Spleen (tissue), 11 donors: Measurements from ENCODE around the gene CACNA1C. TPM values are rescaled to one million over a fixed set of nuclear protein-coding genes. Genes with fewer than 3 reads are reported as not detected.

ENCODE experiments used
- DNase-seq: peaks from one replicate; pipeline ENCODE4 v3.0.0-alpha.2; 2020
- H3K27ac ChIP-seq, 8 donors: fragments of 200-600 bp; sonication (generic) in 7 of 8; 1 replicate in 4 of 8; 2 replicates in 4 of 8; pipeline versions ENCODE4 v1.5.0 to v1.8.0; 2016 to 2021; ENCODE audit warnings: inconsistent platforms in 4 of 8, mild to moderate bottlenecking in 4 of 8, moderate library complexity in 1 of 8
- H3K27me3 ChIP-seq, 7 donors: fragments of 200-600 bp; sonication (generic) in 6 of 7; replicated peaks in 1 of 7; 1 replicate in 4 of 7; 2 replicates in 3 of 7; pipeline versions ENCODE4 v1.5.0 to v1.8.0; 2016 to 2021; ENCODE audit warnings: inconsistent platforms in 3 of 7, mild to moderate bottlenecking in 1 of 7
- H3K36me3 ChIP-seq, 6 donors: fragments of 200-600 bp; sonication (generic) in 5 of 6; 1 replicate in 4 of 6; 2 replicates in 2 of 6; pipeline versions ENCODE4 v1.5.0 to v1.8.0; 2016 to 2021; ENCODE audit warnings: inconsistent platforms in 2 of 6
- H3K4me1 ChIP-seq, 6 donors: fragments of 200-600 bp; sonication (generic) in 5 of 6; 1 replicate in 3 of 6; 2 replicates in 3 of 6; pipeline versions ENCODE4 v1.5.0 to v1.8.0; 2016 to 2021; ENCODE audit warnings: inconsistent platforms in 3 of 6
- H3K4me3 ChIP-seq, 8 donors: fragments of 200-600 bp; sonication (generic) in 7 of 8; 1 replicate in 4 of 8; 2 replicates in 4 of 8; pipeline versions ENCODE4 v1.5.0 to v1.8.0; 2016 to 2021; ENCODE audit warnings: inconsistent platforms in 4 of 8, mild to moderate bottlenecking in 4 of 8, moderate library complexity in 2 of 8
- H3K9me3 ChIP-seq, 8 donors: fragments of 200-600 bp; sonication (generic) in 7 of 8; 1 replicate in 4 of 8; 2 replicates in 4 of 8; pipeline versions ENCODE4 v1.5.0 to v1.8.0; 2016 to 2021; ENCODE audit warnings: inconsistent platforms in 4 of 8
- POLR2A ChIP-seq, 3 donors: fragments of 450-650 bp; IDR thresholded peaks; one replicate each; pipeline ENCODE4 v1.5.1; 2017; ENCODE audit warnings: antibody characterized with exemption in 3 of 3, mild to moderate bottlenecking in 1 of 3
- POLR2AphosphoS5 ChIP-seq, 3 donors: sonication (generic); formaldehyde crosslinking; IDR thresholded peaks; one replicate each; pipeline ENCODE4 v1.5.1; 2017; ENCODE audit warnings: antibody characterized with exemption in 3 of 3
- WGBS, 5 donors: extraction: QIAGEN DNeasy Blood & Tissue Kit in 3 of 5; methylation state at CpG; one replicate each; pipeline versions ENCODE4 v1.1.5 to v1.1.7; 2013 to 2018; 5-methylcytosine and 5-hydroxymethylcytosine counted together
- intact Hi-C: fragments of 100-400 bp; cut with DNase I; formaldehyde crosslinking; loops from one replicate; pipeline ENCODE4 v1.15.0; 2023; ENCODE audit warnings: low total_unique reads
- polyA plus RNA-seq, 3 donors: library from polyadenylated mRNA; stranded (reverse); fragments of 200-250 nt; gene quantifications; one replicate each; pipeline ENCODE4 v1.2.1, GENCODE V29; 2013
- total RNA-seq, 7 donors: library from RNA; depleted of rRNA in 3 of 7; stranded (reverse); fragments of >200 nt in 3 of 7; fragmentation: NEBNext Ultra II Directional in 4 of 7; extraction: Animal tissue kit (Norgen Biotek cat#: 25700) in 4 of 7; gene quantifications; one replicate each; pipeline versions ENCODE4 v1.1.0 to v1.2.1, GENCODE V29; 2016 to 2021
- TF ChIP-seq, protein P1 (sequence below), 11 experiments: fragments of 200-600 bp in 7 of 11; fragments of 450-650 bp in 4 of 11; sonication (generic) in 4 of 11; IDR thresholded peaks in 8 of 11; conservative IDR thresholded peaks in 3 of 11; 1 replicate in 7 of 11; 2 replicates in 4 of 11; pipeline versions ENCODE4 v1.4.0 to v1.8.0; 2016 to 2021; ENCODE audit warnings: antibody characterized with exemption in 11 of 11, inconsistent platforms in 4 of 11, mild to moderate bottlenecking in 1 of 11
- donor health status: healthy with polysubstance abuse.
- donor health status: DM: no; HTN: no; CAD: no; lungs with moderate emphysema.
- donor health status: DM: no; HTN: no; CAD: no.
- donor health status: Bipolar disorder and iron deficiency.
- donor health status: healthy.
- donor health status: DM: no; HTN: no; CAD: no.
- donor health status: DM: yes; HTN: yes; CAD: no.

CACNA1C gene
- total and polyA plus RNA-seq, 10 donors, result 0.67 to 27.6 (median 18.4) TPM

DNA sequence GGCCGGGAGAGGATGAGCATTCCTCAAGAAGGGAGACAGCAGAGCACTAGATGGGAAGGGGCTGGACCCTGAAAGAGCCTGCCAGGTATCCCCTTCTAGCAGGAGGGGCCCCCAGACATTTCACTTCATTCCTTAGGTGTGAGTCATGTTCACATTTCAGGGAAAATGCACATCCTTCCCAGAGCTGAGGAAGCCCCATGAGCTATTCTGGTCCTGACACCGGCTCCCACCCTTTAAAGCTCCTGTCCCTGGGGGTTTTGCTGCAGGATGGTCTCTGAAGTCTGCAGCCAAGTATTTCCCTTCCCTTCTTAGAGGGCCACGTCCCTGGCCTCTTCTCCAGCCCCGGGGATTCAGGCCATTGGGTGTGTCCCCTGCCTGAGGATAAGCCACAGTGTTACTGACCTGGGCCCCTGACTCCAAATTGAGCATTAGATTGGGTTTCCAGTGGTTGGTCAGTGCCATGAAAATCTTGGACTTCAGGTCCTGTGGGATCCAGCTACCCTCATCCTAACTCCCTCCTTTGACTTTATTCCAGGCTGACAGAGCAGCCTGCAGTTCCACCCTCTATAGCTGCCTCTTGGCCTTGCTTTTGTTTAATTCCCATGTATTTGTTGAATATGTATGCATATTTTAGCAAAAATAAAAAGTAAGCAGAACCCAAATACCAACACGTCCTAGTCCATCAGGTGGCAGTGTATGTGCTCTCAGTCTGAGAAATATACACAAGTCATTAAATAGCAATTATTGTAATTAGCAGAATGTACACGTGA lies 267.1 kb downstream of the CACNA1C start:
- Histone ChIP-seq H3K4me3 (no peak overlapping the region), H3K27me3 (peaks cover 0 to 24% (median 0%) of the 10 kb centered on the region in 7 donors), H3K9me3 (no peaks in the 10 kb centered on the region), H3K27ac (no peak overlapping the region), H3K4me1 (peaks cover 0 to 17% (median 3%) of the 10 kb centered on the region in 6 donors), H3K36me3 (no peaks in the 10 kb centered on the region)
- no peak for TF ChIP-seq POLR2AphosphoS5 (IDR thresholded peaks at IDR 0.05)
- TF ChIP-seq POLR2A (IDR thresholded peaks at IDR 0.05), result no peak
- TF ChIP-seq, protein P1, sequence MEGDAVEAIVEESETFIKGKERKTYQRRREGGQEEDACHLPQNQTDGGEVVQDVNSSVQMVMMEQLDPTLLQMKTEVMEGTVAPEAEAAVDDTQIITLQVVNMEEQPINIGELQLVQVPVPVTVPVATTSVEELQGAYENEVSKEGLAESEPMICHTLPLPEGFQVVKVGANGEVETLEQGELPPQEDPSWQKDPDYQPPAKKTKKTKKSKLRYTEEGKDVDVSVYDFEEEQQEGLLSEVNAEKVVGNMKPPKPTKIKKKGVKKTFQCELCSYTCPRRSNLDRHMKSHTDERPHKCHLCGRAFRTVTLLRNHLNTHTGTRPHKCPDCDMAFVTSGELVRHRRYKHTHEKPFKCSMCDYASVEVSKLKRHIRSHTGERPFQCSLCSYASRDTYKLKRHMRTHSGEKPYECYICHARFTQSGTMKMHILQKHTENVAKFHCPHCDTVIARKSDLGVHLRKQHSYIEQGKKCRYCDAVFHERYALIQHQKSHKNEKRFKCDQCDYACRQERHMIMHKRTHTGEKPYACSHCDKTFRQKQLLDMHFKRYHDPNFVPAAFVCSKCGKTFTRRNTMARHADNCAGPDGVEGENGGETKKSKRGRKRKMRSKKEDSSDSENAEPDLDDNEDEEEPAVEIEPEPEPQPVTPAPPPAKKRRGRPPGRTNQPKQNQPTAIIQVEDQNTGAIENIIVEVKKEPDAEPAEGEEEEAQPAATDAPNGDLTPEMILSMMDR (IDR thresholded peaks at IDR 0.05 in 8 of 11, conservative IDR thresholded peaks at IDR 0.05 in 3 of 11), result no peak
- DNase-seq, result no peak
- WGBS, 5 donors, result 52 to 65% (median 59%) methylated on average over 6 of the region's 6 CpGs
- intact Hi-C loops, result no loop called here

DNA sequence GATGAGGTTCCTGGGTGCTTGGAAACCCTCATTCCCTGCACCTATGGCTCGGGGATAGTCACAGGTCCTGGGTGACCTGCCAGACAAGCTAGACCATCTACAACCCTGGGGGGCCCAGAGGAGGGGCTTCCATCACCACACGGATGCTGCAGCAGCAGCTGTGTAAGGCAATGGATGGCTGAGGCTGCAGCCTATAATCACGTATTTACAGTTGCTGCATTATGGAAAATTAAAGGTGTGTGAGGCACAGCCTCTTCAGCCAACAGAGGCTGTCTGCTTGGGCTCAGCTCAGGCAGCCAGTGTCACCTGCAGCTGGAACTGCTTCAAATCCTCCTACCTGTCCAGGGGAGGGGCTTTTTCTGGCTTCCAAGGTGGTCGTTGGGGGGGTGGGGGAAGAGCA lies 268.1 kb downstream of the CACNA1C start:
- DNase-seq, result no peak
- no peaks in the 10 kb centered on the region for H3K36me3 ChIP-seq
- WGBS, 5 donors, result 55 to 91% (median 79%) methylated on average over 3 to 4 of the region's 4 CpGs
- no peaks in the 10 kb centered on the region for H3K9me3 ChIP-seq
- peaks cover 0 to 17% (median 6%) of the 10 kb centered on the region in 6 donors for H3K4me1 ChIP-seq
- peaks cover 0 to 28% (median 0%) of the 10 kb centered on the region in 7 donors for H3K27me3 ChIP-seq
- H3K27ac ChIP-seq, result no peak overlapping the region
- TF ChIP-seq POLR2A (IDR thresholded peaks at IDR 0.05) (no peak), POLR2AphosphoS5 (IDR thresholded peaks at IDR 0.05) (no peak)
- TF ChIP-seq, protein P1 (IDR thresholded peaks at IDR 0.05 in 8 of 11, conservative IDR thresholded peaks at IDR 0.05 in 3 of 11), result no peak
- intact Hi-C loops, result no loop called here
- H3K4me3 ChIP-seq, result no peak overlapping the region

DNA sequence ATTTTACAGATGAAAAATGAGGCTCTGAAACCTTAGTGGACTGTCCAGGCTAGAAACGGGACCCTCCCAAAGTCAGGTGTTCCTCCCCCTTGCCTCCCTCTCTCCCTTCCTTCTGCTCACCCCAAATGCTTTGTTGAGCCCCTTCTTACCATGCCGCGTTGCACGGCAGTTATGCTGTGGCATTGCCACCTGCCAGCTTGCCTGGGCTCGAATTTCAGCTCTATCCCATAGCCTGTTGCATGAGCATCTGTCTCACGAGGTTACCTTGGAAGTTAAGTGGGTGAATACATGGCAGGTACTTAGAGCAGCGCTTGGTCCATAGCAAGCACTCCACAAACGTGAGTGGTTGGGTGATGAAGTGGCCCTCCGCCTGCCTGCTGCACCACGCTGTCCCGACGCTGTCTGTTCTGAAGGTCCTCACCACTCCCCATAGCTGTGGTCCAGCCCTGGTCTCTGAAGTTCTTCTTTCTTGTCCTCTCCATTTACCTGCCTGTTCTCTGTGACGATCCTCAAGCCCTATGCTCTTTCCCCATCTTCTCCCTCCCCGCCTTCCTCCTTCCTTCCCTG lies 269.9 kb downstream of the CACNA1C start:
- no peak overlapping the region for H3K4me3 ChIP-seq
- no peaks in the 10 kb centered on the region for H3K36me3 ChIP-seq
- no peak for TF ChIP-seq POLR2A (IDR thresholded peaks at IDR 0.05)
- TF ChIP-seq, protein P1 (IDR thresholded peaks at IDR 0.05 in 8 of 11, conservative IDR thresholded peaks at IDR 0.05 in 3 of 11), result no peak
- no peak for TF ChIP-seq POLR2AphosphoS5 (IDR thresholded peaks at IDR 0.05)
- 75 to 84% (median 77%) methylated on average over 13 to 14 of the region's 14 CpGs for WGBS, 5 donors
- no peak overlapping the region for H3K27ac ChIP-seq
- intact Hi-C loops, result no loop called here
- DNase-seq, result no peak
- H3K27me3 ChIP-seq, result peaks cover 0 to 28% (median 0%) of the 10 kb centered on the region in 7 donors
- H3K9me3 ChIP-seq, result no peaks in the 10 kb centered on the region
- H3K4me1 ChIP-seq, result peaks cover 0 to 17% (median 6%) of the 10 kb centered on the region in 6 donors
